HG03457 (cell line): ENCODE results near the gene SIK3.
"Not testable (repeated sequence)": the region's sequence is repeated elsewhere in the genome, so short reads cannot be mapped to it uniquely, and the experiment has no call there.

Experiments used
- ATAC-seq: cut with Tn5 transposase; IDR thresholded peaks from one replicate; pipeline ENCODE4 v1.9.1; 2021; ENCODE audit warnings: moderate number of reproducible peaks; ENCODE audit not compliant: unreplicated experiment

The SIK3 gene

DNA sequence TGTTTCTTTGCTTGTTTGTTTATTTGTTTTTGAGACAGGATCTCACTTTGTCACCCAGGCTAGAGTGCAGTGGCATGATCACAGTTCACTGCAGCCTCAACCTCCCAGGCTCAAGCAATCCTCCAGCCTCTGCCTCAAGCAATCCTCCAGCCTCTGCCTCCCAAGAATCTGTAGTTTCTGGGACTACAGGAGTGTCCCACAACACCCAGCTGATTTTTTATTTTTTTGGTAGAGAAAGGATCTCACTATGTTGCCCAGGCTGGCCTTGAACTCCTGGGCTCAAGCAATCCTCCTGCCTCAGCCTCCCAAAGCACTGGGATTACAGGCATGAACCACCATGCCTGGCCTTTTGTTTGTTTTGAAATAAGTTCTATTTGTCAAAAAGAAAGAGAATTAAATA, 296.6 kb downstream of the SIK3 start:
- ATAC-seq = not testable (repeated sequence)

DNA sequence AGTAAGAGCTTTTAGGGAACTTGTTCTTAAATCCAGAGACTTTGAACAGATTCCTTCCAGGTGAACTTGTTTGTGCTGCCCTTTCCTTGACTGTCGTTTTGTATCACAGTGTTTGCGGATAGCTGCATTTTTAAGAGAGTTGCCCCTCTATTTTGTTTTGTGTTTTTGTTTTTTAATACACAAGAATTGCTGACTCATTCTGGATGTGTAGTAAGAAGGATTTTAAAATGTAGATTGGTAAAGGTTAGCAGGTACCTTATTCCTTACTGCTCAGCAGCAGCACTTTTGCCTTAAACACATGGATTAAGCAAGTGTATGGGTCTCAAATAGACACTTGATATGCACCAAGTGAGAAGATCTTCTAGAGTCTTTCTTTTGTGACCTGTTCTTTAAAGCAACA, 297.6 kb downstream of the SIK3 start:
- ATAC-seq = no peak

DNA sequence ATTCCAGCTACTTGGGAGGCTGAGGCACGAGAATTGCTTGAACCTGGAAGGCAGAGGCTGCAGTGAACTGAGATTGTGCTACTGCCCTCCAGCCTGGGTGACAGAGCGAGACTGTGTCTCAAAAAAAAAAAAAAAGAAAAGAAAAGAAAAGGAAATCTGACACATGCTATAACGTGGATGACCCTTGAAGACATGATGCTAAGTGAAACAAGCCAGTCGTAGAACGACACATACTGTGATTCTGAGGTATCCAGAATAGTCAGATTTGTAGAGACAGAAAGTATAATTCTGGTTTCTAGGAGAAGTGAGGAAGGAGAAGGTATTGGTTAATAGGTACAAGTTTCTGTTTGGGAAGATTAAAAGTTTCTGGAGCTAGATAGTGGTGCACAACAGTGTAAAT, 299.9 kb downstream of the SIK3 start:
- ATAC-seq = no peak

DNA sequence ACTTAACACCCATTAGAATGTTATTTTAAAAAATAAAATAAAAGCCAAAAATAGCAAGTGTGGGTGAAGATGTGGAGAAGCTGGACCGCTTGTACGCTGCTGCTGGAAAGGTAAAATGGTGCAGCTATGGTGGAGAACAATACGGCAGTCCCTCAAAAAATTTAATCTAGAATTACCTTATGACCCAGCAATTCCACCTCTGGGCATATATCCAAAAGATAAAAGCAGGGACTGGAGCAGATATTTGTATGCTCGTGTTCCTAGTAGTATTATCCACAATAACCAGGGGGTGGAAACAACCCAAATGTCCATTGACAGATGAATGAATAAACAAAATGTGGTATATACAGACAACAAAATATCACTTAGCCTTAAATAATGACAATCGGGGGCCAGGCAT, 300.4 kb downstream of the SIK3 start:
- no peak for ATAC-seq

DNA sequence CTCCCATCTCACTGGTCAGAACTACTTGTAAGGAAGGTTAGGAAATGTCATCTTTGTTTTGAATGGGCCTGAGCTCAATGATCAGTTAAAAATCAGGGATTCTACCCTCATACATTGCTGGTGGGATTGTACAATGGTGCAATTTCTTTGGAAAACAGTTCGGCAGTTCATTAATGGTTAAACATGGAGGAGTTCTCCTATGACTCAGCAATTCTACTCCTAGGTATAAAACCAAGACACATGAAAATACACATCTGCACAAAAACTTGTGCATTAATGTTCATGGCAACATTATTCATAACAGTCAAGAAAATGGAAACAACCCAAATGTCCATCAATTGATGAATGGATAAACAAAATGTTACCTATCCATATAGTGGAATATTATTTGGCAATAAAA, 301.7 kb downstream of the SIK3 start:
- no peak for ATAC-seq

DNA sequence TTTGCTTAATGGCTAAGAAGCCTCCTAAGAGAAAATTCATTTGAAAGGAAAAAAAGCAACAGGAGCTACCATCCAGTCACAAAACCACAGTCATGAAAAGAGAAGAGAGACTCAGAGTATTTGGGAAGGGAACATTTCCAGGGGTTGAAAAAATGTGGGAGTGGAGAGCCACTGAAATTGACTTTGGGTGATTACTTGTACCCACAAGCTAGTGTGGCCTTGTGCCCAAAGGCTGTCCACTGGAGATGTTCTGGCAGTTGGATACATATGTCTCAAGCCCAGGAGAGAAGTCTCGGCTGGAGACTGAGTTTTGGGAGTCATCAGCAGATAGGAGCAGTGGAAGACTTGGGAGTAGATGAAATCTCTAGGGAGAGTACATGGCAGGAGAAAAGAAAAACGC, 303.4 kb downstream of the SIK3 start:
- no peak for ATAC-seq

DNA sequence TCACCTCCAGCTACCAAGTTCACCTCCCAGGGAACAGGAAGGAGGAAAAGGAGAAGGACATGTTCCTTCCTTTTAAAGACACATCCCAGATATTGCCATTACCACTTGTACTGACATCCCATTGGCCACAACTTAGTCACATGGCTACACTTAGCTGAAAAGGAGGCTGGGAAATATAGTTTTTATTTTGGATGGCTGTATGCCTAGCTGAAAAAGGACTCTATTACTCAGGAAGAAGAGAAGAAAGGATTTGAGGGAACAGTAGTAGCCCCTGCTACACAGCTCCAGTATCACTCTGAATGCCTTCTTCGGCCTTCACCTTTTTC, 304.5 kb downstream of the SIK3 start:
- ATAC-seq = no peak
